HAP-1 (cell line): Measurements from ENCODE around the gene NOS2.
"Not testable (repeated sequence)": the region's sequence is repeated elsewhere in the genome, so short reads cannot be mapped to it uniquely, and the experiment has no call there.

Source experiments
- DNase-seq, 2 experiments: peaks; one replicate each; pipeline ENCODE4 v3.0.0-alpha.2; 2016 to 2020; ENCODE audit warnings: low spot score in 2 of 2
- H3K27me3 ChIP-seq: fragments of 250-450 bp; sonication (Bioruptor Pico); 2 replicates; pipeline ENCODE4 v1.5.1; 2020; ENCODE audit warnings: low read depth, mild to moderate bottlenecking, moderate library complexity
- H3K36me3 ChIP-seq: fragments of 250-450 bp; sonication (Bioruptor Pico); replicated peaks from 2 replicates; pipeline ENCODE4 v1.5.1; 2020; ENCODE audit warnings: mild to moderate bottlenecking
- H3K4me1 ChIP-seq: fragments of 250-450 bp; sonication (Bioruptor Pico); 2 replicates; pipeline ENCODE4 v1.5.1; 2020; ENCODE audit warnings: mild to moderate bottlenecking
- H3K4me3 ChIP-seq: fragments of 250-450 bp; sonication (Bioruptor Pico); 2 replicates; pipeline ENCODE4 v1.5.1; 2020; ENCODE audit warnings: mild to moderate bottlenecking, moderate library complexity
- H3K9me3 ChIP-seq: fragments of 250-450 bp; sonication (Bioruptor Pico); 2 replicates; pipeline ENCODE4 v1.5.1; 2020; ENCODE audit warnings: mild to moderate bottlenecking, moderate library complexity
- in situ Hi-C: fragments of 300-500 bp; cut with MboI; formaldehyde crosslinking; loops from 3 replicates; pipeline ENCODE4 v1.14.3; 2020; ENCODE audit warnings: low sequenced_read_pairs, inconsistent platforms, mixed read lengths

Gene NOS2

GRCh38 chr17:27741361-27741861 is 58.9 kb downstream of the NOS2 start:
- in situ Hi-C loops = loop anchor here (10.0 kb wide), 3 partner anchors 57 to 107 kb away; partner anchors contain the start of genes LGALS9 and NOS2
- H3K4me3 ChIP-seq = no peak overlapping the region
- H3K36me3 ChIP-seq = no peaks in the 10 kb centered on the region
- no peak for DNase-seq
- H3K9me3 ChIP-seq = no peaks in the 10 kb centered on the region
- H3K27me3 ChIP-seq = no peaks in the 10 kb centered on the region
- no peaks in the 10 kb centered on the region for H3K4me1 ChIP-seq

GRCh38 chr17:27740541-27740940 is 59.8 kb downstream of the NOS2 start:
- H3K4me1 ChIP-seq, H3K27me3 ChIP-seq: not testable (repeated sequence)
- in situ Hi-C loops = loop anchor here (10.0 kb wide), 3 partner anchors 56 to 106 kb away; partner anchors contain the start of genes LGALS9 and NOS2

GRCh38 chr17:27733773-27734172 is 66.6 kb downstream of the NOS2 start:
- Histone ChIP-seq H3K4me1 (no peaks in the 10 kb centered on the region), H3K4me3 (no peak overlapping the region), H3K9me3 (no peaks in the 10 kb centered on the region), H3K36me3 (no peaks in the 10 kb centered on the region), H3K27me3 (peaks cover 4% of the 10 kb centered on the region; the same call in 1 of the 2 replicates)
- in situ Hi-C loops = no loop called here
- no peak for DNase-seq

More at GRCh38 chr17:27740541-27740940, 59.8 kb downstream of the NOS2 start:
- not testable (repeated sequence) for H3K9me3 ChIP-seq, H3K36me3 ChIP-seq, H3K4me3 ChIP-seq, DNase-seq

GRCh38 chr17:27732746-27733145 is 67.6 kb downstream of the NOS2 start:
- H3K4me3 ChIP-seq, DNase-seq, H3K9me3 ChIP-seq, H3K4me1 ChIP-seq, H3K27me3 ChIP-seq, in situ Hi-C loops, H3K36me3 ChIP-seq: not testable (repeated sequence)

GRCh38 chr17:27725982-27726381 is 74.3 kb downstream of the NOS2 start:
- in situ Hi-C loops, H3K27me3 ChIP-seq, H3K9me3 ChIP-seq, H3K4me1 ChIP-seq, H3K4me3 ChIP-seq, DNase-seq, H3K36me3 ChIP-seq: not testable (repeated sequence)

- H3K36me3 ChIP-seq = no peaks in the 10 kb centered on the region
- H3K27me3 ChIP-seq = no peaks in the 10 kb centered on the region
- in situ Hi-C loops = no loop called here
- no peak for DNase-seq
- no peak overlapping the region for H3K4me3 ChIP-seq
- H3K4me1 ChIP-seq = no peaks in the 10 kb centered on the region
- H3K9me3 ChIP-seq = no peaks in the 10 kb centered on the region; the same call in 1 of the 2 replicates
These were observed 78.5 kb downstream of the NOS2 start for GRCh38 chr17:27721797-27722196.
